ENCODE data around the gene AGBL1. TPM values are rescaled to one million over a fixed set of nuclear protein-coding genes. Genes with fewer than 3 reads are reported as not detected.

Gene AGBL1
- total RNA-seq, 4 donors from 2014 or later: 0.32 to 0.40 TPM; not detected in 2

- Histone ChIP-seq H3K4me3 (no peak overlapping the region), H3K4me1 (no peaks in the 10 kb centered on the region), H3K27ac (no peak overlapping the region), H3K36me3 (no peaks in the 10 kb centered on the region), H3K27me3 (no peaks in the 10 kb centered on the region), H3K9me3 (no peaks in the 10 kb centered on the region)
- TF ChIP-seq EP300 (IDR thresholded peaks at IDR 0.05; ENCODE audit: low read depth) (no peak), POLR2A (IDR thresholded peaks at IDR 0.05) (no peak), POLR2AphosphoS5 (IDR thresholded peaks at IDR 0.05) (no peak)
- TF ChIP-seq, protein P1, sequence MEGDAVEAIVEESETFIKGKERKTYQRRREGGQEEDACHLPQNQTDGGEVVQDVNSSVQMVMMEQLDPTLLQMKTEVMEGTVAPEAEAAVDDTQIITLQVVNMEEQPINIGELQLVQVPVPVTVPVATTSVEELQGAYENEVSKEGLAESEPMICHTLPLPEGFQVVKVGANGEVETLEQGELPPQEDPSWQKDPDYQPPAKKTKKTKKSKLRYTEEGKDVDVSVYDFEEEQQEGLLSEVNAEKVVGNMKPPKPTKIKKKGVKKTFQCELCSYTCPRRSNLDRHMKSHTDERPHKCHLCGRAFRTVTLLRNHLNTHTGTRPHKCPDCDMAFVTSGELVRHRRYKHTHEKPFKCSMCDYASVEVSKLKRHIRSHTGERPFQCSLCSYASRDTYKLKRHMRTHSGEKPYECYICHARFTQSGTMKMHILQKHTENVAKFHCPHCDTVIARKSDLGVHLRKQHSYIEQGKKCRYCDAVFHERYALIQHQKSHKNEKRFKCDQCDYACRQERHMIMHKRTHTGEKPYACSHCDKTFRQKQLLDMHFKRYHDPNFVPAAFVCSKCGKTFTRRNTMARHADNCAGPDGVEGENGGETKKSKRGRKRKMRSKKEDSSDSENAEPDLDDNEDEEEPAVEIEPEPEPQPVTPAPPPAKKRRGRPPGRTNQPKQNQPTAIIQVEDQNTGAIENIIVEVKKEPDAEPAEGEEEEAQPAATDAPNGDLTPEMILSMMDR (IDR thresholded peaks at IDR 0.05): no peak
- 67 to 89% methylated on average over 1 to 5 of the region's 5 CpGs for WGBS, 2 donors (ENCODE audit: low coverage in 1 of 2)
- DNase-seq: no peak
- in situ Hi-C loops (cut with MboI; ENCODE audit: low pct_ligation_motif_present in 1 of 4, low pct_unique_long_range_greater_than_20kb in 1 of 4, low sequenced_read_pairs in 3 of 4): no loop called here
- intact Hi-C loops (cut with DNase I; ENCODE audit: low total_unique reads): no loop called here
Observed at GRCh38 chr15:86101818-86102217, 22.1 kb downstream of the AGBL1 start.

DNA sequence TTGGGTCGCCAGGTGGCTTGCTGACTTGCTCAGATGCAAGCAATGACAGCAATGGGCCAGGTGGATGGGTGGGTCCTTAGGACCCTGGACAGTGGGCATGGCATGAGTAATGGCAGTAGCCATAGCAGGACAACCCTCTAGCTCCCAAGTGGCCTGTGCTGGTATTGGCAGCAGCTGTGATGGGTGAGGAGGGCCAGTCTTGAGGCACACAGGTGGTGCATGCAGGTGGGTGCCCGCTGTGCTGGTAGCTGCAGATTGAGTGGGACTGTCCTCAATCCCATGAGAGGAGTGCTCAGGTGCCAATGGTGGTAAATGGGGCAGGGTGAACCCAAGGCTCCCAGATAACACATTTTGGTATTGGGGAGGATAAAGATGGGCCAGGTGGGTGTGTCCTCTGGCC is 24.2 kb downstream of the AGBL1 start:
- no peak for DNase-seq

DNA sequence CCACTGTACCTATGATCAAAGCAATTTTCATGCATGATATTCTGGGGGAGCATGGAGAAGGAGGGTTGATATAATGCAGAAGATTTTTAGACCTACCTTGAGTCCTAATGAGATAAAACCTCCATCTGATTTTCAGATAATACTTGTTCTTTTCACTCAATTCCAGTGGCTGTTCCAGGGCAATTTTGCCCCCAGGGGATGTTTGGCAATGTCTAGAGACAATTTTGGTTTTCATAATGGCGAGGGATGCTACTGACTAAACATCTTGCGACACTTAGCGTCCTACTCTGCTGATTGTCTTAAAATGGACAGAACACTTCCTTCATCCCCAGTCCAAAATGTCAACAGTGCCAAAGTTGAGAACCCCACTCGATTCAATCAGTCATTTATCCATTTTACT is 26.6 kb downstream of the AGBL1 start:
- Histone ChIP-seq H3K9me3 (no peaks in the 10 kb centered on the region), H3K4me3 (no peak overlapping the region), H3K27me3 (no peaks in the 10 kb centered on the region), H3K27ac (no peak overlapping the region), H3K4me1 (no peaks in the 10 kb centered on the region), H3K36me3 (no peaks in the 10 kb centered on the region)
- in situ Hi-C loops (cut with MboI; ENCODE audit: low pct_ligation_motif_present in 1 of 4, low pct_unique_long_range_greater_than_20kb in 1 of 4, low sequenced_read_pairs in 3 of 4): no loop called here
- WGBS, 2 donors (ENCODE audit: low coverage in 1 of 2): 70 to 72% methylated on average over 3 to 4 of the region's 4 CpGs
- DNase-seq: no peak
- no peak for TF ChIP-seq POLR2A (IDR thresholded peaks at IDR 0.05)
- TF ChIP-seq POLR2AphosphoS5 (IDR thresholded peaks at IDR 0.05): no peak
- TF ChIP-seq, protein P1 (IDR thresholded peaks at IDR 0.05): no peak
- TF ChIP-seq EP300 (IDR thresholded peaks at IDR 0.05; ENCODE audit: low read depth): no peak
- intact Hi-C loops (cut with DNase I; ENCODE audit: low total_unique reads): no loop called here

More for the DNA sequence above, 24.2 kb downstream of the AGBL1 start:
- no peaks in the 10 kb centered on the region for H3K9me3 ChIP-seq
- no peaks in the 10 kb centered on the region for H3K4me1 ChIP-seq
- TF ChIP-seq EP300 (IDR thresholded peaks at IDR 0.05; ENCODE audit: low read depth) (no peak), POLR2AphosphoS5 (IDR thresholded peaks at IDR 0.05) (no peak), POLR2A (IDR thresholded peaks at IDR 0.05) (no peak)
- TF ChIP-seq, protein P1 (IDR thresholded peaks at IDR 0.05): no peak
- intact Hi-C loops (cut with DNase I; ENCODE audit: low total_unique reads) (no loop called here), in situ Hi-C loops (cut with MboI; ENCODE audit: low pct_ligation_motif_present in 1 of 4, low pct_unique_long_range_greater_than_20kb in 1 of 4, low sequenced_read_pairs in 3 of 4) (no loop called here)
- WGBS, 2 donors (ENCODE audit: low coverage in 1 of 2): 74% methylated on average over 2 of the region's 2 CpGs; no CpG with 5 or more reads in 1 of the 2 donors
- no peak overlapping the region for H3K27ac ChIP-seq
- H3K4me3 ChIP-seq: no peak overlapping the region
- no peaks in the 10 kb centered on the region for H3K27me3 ChIP-seq
- H3K36me3 ChIP-seq: no peaks in the 10 kb centered on the region

- Histone ChIP-seq H3K4me3 (no peak overlapping the region), H3K36me3 (no peaks in the 10 kb centered on the region), H3K27ac (no peak overlapping the region), H3K27me3 (no peaks in the 10 kb centered on the region), H3K4me1 (no peaks in the 10 kb centered on the region), H3K9me3 (no peaks in the 10 kb centered on the region)
- intact Hi-C loops (cut with DNase I; ENCODE audit: low total_unique reads): loop anchor here (10.0 kb wide), 1 partner anchor 460 kb away; no protein-coding TSS in a partner anchor
- no peak for TF ChIP-seq EP300 (IDR thresholded peaks at IDR 0.05; ENCODE audit: low read depth)
- in situ Hi-C loops (cut with MboI; ENCODE audit: low pct_ligation_motif_present in 1 of 4, low pct_unique_long_range_greater_than_20kb in 1 of 4, low sequenced_read_pairs in 3 of 4): no loop called here
- no peak for DNase-seq
- WGBS, 2 donors (ENCODE audit: low coverage in 1 of 2): 62 to 72% methylated on average over 4 of the region's 4 CpGs
Observed at GRCh38 chr15:86115145-86115801, 35.6 kb downstream of the AGBL1 start.

Data from transverse colon (tissue), 4 donors.